HG02798 (cell line): ENCODE measurements around the gene CLEC3B.
A peak's percentile ranks its signal among the peaks of the same experiment; 100 is the strongest.
"Not testable (repeated sequence)": the region's sequence is repeated elsewhere in the genome, so short reads cannot be mapped to it uniquely, and the experiment has no call there.

ENCODE experiments used
- ATAC-seq: cut with Tn5 transposase; IDR thresholded peaks from one replicate; pipeline ENCODE4 v1.9.1; 2021; ENCODE audit warnings: mild to moderate bottlenecking; ENCODE audit not compliant: unreplicated experiment, poor library complexity

Gene CLEC3B, protein sequence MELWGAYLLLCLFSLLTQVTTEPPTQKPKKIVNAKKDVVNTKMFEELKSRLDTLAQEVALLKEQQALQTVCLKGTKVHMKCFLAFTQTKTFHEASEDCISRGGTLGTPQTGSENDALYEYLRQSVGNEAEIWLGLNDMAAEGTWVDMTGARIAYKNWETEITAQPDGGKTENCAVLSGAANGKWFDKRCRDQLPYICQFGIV

DNA sequence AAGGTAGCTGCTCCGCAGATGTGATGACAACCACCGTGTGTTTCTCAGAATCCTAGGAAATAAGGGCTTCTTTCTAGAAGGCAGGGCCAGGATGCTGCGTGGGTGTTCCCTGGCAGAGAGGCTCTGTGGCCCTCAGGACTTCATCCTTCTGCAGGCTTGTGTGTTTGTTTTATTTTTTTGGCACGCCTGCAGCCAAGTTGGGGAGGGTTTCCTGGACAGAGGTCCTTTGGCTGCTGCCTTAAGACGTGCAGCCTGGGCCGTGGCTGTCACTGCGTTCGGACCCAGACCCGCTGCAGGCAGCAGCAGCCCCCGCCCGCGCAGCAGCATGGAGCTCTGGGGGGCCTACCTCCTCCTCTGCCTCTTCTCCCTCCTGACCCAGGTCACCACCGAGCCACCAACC is at the start of gene CLEC3B:
TSS of gene CLEC3B (plus strand) at position 266 of the 400 bp plus-strand sequence. CDS start at position 326, 60 bp downstream.
- ATAC-seq = no peak

DNA sequence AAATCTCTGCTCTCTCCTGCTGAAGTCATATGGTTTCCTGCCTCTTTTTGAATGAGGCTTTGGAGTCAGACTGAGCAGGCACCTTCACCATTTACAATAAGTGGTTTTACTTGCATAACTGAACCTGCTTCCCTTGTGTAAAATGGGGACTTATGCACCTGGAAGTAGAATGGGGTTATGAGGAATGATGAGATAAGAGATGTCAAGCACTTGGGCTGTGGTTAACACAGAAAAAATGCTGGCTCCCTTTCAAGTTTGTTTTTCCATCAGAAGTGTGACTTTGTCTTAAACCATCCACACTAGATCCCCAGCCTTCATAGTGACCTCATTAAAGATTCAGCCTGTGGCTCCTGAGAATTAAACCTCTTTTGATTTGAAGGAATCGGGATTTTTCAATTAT is 44.9 kb upstream of the CLEC3B start:
- no peak for ATAC-seq

DNA sequence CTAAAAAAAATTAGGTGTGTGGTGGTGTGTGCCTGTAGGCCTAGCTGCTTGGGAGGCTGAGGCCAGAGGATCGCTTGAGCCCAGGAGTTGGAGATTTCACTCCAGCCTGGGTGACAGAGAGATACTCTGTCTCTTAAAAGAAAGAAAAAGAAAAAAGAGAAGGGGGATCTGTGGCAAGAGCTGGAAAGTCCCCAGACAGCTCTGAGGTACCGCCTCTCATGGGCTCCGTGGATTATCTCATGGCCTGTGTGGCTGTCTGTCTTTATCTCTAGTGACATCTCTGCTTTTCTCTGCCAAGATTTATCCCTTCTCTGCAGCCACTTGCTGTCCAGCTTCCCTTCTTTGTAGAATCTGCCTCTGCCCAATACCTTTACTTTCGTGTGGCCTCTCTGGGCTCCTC is 44.4 kb upstream of the CLEC3B start:
- ATAC-seq = peak; percentile 69

DNA sequence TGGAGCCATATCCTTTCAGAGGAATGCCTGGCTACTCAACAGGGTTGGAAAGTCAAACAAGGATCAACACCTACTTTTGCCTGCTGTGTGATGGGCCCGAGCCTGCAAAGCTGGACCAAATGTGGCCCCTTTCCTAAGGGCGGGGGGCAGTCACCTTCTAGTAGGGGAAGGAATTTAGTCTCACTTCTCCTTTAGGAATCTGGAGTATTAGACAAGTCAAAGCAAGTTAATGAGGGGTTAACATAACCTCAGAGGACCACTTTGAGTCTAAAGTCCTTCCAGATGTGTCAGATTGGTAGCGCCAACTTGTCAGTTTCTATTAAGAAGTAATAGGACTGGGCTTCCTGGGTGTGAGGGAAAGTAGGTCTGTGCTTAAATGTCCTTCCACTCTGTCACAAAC is 43.3 kb upstream of the CLEC3B start:
- no peak for ATAC-seq

DNA sequence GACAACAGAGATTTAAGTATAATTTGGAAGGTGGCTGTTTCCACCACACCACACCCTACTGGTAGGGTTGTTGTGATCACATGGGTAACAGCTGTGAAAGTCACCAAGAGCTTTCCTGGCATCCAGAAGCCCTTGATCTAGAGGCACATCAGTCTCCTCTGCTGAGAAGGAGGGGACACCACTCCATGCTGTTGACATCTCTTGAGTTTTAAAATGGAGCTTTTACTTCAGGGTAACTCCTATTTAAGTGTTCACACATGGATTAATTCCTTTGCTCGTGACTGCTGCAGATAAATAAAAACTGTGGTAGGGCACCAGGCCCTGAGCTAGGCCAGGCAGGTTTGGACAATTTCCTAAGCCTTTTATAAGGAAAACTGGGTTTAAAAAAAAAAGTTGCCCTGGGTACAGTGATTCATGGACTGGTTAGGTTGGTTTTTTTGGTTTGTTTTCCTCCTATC is 42.6 kb upstream of the CLEC3B start:
- no peak for ATAC-seq

DNA sequence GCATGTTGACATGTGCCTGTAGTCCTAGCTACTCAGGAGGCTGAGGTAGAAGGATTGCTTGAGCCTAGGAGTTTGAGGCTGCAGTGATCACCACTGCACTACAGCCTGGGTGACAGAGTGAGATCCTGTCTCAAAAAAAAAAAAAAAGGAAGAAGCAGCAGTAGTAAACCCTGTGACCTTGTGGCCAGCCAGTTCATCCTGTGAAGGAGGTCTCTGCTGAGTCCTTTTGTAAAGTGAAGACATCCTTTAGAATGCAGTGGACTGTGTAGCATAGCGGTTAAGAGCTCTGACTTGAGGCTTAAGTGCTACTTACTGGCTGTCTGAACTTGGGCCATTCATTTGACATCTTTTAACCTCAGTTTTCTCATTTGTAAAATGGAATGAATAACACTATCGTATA is 41.8 kb upstream of the CLEC3B start:
- no peak for ATAC-seq

DNA sequence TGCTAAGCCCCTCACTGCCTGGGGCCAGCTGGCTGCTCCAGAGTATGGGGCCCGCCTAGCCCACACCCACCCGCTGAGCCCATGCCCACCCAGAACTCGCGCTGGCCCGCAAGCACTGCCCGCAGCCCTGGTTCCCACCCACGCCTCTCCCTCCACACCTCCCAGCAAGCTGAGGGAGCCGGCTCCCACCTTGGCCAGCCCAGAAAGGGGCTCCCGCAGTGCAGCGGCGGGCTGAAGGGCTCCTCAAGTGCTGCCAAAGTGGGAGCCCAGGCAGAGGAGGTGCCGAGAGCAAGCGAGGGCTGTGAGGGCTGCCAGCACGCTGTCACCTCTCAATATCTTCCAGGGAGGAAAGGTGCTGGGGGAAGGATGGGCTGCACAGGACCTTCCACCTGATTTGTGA is 39.8 kb upstream of the CLEC3B start:
- ATAC-seq = not testable (repeated sequence)

DNA sequence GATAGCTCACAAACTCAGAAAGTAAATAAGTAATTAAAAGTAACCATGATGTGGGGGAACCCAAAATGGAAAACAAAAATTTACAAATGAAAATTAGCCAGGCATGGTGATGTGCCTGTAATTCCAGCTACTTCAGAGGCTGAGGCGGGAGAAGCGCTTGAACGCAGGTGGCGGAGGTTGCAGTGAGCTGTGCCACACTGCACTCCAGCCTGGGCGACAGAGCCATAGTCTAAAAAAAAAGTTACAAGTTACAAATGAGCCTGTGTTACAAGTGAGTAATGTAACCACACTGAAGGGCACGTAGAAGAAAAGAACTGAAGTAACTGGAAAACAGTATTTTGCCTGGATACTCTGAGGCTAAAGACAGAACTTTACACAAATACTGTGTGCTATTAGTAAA is 38.8 kb upstream of the CLEC3B start:
- no peak for ATAC-seq

DNA sequence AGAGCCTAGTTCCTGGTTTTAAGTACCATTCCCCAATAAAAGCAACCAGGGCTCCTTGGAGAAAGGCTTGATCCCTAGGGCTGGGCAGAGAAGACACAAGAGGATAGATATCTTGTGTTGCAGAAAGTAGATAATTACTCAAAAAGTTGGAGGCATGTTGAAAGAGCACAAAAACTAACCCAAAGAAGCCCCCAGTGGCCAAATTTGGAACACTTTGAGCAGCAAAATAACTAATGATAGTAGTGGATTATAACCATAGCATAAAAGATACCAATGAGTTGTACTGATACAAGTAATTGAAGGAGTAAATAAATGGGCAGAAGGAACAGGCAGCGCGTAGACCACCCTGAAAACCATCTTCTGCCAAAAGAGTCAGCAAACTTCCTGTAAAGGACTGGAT is 38.0 kb upstream of the CLEC3B start:
- no peak for ATAC-seq

DNA sequence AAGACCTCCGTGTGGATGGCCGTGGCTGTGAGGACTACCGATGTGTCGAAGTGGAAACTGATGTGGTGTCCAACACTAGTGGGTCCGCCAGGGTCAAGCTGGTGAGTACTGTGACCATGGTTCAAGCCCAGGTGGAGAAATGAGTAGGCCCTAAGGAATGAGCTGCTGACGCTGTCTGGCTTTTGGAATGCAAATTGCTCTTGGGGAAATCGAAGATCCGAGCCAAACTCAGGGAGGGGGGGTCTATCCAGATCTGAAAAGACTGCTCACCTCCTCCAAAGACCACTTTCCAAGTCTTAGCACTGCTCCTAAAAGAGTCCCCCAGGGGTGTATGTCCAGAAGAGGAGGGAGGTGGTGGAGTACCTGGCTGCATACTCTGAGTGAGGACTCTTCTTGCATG is 37.0 kb upstream of the CLEC3B start:
- ATAC-seq = no peak

DNA sequence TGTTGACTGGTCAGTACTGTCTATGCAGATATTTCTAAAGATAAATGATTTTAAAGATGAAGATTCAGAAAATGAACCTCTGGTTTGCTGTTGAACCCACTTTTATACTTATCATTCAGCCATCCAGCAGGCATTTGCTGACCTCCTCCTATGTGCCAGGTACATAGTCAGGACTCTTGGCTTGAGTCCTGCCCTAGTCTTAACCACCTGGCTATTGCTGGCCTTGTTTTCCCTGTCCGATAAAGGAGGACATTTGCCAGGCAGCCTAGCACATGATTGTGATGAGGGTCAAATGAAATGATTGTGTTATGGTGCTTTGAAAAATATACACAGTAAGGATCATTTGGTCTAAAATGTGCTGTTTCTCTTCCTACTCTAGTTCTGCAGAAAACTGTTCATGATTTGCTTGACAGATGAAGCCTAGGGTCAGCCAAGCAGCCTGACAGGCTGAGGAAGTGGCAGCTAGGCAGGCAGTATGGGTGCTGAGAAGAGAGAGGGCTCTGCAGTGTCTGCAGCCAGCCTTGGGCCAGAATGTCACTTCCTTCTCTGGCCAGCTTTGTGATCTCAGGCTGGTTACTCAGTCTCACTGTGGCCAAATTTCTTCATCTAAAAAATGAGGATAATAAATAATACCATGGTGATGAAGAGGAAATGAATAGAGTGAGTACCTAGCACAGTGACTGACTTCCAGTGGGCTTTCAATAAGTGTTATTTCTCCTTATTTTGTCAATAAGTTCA is 36.3 kb upstream of the CLEC3B start:
- ATAC-seq = no peak

DNA sequence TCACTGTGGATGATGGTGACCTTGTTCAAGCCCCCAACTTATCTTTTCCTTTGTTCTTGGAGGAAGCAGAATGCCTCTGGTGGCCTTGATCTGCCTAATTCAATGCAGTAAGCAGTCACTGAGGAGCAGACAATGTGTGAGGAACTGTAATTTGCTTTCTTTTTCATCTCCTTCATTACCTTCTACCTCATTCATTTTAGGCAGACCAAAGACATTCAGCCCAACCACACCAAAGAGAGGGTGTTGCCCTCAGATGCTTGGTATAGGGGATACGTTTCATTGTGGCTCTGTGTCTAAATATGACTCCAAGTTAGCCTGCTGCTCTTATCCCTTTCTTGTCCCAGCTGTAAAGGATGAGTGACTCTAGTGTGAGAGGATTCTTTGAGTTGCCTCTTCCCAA is 34.8 kb upstream of the CLEC3B start:
- no peak for ATAC-seq

DNA sequence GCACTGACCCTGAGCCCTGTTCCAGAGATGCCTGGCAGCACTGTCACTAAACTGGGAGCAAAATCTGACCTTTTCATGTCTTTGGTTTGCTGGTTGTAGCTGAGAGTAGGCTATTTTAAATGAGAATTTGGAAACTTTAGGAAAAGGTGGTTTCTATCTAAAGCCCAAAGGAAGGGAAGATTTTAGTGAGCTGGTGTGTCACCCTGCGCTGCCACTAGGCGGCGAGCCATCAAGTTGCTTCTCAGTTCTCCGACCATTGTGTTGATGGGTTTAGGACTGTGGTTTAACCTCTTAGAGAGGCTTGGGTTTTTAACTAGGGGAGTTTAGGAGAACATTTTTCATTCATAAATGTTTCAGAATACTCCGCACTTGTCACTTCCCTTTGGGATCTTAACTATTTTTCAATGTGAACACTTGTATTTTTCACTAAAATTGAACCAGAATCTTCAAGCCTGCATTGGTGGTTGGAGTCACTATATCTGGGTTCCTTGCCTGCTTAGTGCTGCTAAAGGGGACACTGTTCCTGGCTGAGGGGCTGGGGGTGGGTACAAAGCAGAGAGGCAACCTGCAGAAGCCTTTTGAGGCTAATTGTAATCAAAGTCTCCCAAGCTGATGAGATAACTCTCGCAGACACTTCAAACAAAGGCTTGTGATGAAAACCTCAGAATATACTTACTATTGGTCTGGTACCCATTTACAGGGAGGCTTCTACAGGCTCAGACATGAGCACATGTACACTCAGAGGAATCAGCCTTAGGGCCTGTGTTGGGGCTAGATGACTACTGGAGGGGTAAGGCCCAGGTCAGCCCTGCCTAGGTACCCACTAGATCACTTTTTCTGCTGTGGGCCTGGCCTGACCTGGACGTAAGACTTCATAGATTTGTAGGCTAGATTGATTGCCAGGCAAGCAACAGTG is 33.3 kb upstream of the CLEC3B start:
- ATAC-seq = no peak

DNA sequence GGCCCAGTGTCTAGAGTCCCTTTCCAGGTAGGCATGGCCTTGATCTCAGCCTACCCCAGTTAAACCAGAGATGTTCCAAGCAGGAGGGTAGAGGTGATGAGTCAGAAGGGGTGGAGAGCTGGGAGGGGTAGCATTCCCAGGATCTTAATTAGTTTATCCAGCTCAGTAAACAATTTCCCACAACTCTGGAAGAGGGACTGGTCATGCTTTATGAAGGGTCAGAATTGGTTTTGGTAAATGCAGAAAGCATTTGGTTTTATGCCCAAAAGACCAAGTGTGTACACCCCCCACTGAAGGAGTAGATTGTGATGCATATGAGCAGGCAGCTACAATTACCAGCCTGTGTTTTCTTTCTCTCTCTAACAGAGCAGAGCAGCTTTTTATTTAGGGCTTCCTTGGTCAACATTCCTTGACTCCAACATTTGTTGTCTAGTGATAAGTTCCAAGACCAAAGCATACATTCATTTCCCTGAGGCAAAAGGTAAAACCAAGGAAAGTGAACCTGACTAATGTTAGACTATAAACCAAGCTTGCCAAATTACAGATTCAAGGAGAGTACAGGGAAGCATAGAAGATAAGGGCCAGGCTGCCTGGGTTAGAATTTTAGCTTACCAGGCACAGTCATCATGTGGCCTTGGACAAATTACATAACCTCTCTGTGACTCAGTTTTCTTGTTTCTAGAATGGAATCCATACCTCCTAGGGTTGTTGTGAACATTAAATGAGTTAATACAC is 32.5 kb upstream of the CLEC3B start:
- no peak for ATAC-seq

DNA sequence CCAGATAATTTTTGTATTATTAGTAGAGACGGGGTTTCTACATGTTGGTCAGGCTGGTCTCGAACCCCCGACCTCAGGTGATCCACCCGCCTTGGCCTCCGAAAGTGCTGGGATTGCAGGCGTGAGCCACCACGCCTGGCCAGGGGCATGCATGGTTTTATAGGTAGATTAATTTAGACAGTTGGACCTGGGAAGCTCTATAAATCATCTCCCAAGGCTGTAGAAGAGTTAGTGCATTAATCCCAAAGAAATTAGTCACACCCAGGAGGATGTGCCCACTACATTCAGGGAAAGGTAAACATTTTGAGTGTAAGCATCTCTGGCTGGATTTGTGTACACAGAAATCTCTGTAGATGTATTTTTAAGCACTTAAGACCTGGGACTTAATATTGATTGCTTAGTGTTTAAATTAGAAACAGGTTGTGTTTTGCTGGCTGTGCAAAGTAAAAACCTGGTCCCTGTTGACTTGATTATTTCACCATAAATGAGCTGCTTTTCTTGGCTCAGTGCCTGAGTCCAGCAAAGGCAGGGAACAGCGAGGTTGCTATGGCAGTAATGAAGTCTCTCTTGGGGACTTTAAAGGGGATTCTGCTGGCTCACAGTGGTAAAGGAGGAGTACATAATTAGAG is 30.8 kb upstream of the CLEC3B start:
- no peak for ATAC-seq

DNA sequence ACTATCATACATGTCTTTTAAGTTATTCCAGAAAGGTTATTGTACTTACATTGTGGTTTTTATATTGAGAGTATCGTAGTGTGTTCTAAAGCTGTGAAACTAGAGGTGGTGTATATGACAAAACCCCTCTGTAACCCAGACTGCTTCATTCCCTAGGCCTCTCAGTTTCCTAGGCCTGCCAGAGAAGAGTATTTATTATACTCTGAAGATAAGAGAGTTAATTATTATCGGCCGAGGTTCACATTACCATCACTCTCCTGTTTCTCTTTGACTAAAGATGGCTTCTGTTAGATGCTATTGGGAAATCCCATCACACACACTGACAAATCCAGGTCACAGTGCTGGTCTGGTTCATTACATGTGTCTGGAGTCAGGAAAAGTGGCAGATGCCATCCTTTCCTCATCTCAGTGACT is 29.5 kb upstream of the CLEC3B start:
- no peak for ATAC-seq

DNA sequence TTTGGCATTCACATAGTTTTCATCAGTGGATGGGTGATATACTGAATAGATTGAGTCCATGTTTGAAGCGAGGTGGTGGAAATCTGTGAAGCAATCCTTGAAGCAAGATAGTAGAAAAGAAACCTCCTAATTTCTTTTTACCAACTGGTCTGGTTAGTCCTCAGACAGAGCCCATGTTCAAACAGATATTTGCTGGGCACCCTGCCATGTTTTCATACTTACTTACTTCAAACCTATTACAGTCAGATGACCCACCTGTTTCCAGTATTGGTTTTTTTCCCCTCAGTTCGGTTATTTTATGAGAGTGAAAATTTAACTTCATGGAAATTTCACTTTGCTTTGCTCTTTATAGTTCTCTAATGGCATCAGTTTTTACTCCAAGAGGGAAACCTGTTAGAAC is 26.3 kb upstream of the CLEC3B start:
- no peak for ATAC-seq

DNA sequence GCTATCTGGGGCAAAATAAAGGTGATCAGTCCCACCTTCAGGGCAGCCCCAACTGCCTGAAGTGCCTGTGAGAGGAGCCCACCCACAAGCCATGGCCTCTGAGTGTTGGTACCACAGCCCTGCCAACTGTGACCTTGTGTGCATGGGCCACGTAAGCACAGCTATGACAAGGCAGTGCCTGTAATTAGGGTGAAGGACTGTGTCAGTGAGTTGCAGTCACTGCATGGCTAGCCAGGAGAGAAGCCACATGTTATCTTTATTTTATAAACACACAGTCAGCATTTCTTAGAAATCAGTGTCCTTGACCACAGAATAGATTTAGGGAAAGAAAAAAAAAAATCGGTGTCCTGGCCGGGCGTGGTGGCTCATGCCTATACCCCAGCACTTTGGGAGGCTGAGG is 25.3 kb upstream of the CLEC3B start:
- ATAC-seq = no peak

DNA sequence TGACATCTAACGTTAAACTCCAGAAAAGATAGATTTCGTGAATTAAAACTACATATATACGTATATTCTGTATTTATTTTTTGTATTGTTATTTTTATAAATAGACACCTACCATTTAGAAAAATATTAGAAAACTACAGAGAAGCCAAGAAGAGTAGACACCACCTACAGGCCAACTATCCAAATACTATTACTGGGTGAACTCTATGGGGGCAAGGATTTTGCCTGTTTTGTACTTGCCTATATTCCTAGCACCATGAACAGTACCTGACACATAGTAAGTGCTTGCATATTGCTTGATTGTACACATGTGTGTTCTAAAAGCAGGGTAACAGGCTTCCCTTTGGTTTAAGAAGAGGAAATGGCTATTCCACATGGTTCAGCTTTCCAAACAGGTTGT is 24.4 kb upstream of the CLEC3B start:
- no peak for ATAC-seq

DNA sequence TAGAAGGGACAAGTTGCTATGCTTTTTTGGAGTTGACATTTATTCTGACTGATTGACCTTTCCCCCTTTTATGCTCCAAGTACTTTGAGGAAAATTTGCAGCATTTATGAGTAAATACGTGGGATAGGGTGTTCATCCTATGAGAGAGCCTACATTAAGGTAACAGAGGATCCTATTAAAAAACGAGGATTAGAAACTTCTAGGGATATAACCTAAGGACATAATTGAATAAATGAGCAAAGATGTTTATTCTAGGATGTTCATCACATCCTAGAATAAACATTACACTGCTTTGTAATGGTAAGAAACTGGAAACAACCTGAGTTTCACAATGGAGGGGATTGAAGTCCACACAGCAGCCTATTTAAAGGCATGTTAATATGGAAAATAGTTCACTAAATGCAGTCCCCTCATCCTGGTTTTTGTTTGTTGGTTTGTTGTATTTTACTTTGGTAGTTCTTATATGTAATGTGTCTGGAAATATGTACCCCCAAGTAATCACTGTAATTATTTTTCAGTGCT is 23.9 kb upstream of the CLEC3B start:
- no peak for ATAC-seq
